Measurements from ENCODE around the gene MINDY2.

DNA sequence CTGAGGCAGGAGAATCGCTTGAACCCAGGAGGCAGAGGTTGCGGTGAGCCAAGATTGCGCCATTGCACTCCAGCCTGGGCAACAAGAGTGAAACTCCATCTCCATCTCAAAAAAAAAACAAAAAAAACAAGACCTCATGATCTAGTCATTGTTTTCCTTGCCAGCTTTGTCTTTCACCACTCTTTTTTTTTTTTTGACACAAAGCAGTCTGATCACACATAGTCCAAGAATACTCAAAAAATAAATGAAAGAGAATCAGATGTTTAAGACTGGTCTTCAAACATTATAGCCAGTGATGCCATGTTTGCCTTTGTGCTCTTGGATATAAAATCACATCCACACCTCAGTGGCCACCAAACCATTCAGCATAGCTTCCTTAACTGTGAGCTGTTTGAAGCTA lies 15.8 kb upstream of the MINDY2 start:
- TF ChIP-seq, protein P1, sequence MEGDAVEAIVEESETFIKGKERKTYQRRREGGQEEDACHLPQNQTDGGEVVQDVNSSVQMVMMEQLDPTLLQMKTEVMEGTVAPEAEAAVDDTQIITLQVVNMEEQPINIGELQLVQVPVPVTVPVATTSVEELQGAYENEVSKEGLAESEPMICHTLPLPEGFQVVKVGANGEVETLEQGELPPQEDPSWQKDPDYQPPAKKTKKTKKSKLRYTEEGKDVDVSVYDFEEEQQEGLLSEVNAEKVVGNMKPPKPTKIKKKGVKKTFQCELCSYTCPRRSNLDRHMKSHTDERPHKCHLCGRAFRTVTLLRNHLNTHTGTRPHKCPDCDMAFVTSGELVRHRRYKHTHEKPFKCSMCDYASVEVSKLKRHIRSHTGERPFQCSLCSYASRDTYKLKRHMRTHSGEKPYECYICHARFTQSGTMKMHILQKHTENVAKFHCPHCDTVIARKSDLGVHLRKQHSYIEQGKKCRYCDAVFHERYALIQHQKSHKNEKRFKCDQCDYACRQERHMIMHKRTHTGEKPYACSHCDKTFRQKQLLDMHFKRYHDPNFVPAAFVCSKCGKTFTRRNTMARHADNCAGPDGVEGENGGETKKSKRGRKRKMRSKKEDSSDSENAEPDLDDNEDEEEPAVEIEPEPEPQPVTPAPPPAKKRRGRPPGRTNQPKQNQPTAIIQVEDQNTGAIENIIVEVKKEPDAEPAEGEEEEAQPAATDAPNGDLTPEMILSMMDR (IDR thresholded peaks at IDR 0.05 in 2 of 3, conservative IDR thresholded peaks at IDR 0.05 in 1 of 3; ENCODE audit: borderline replicate concordance in 1 of 3, insufficient read depth in 1 of 3, low read depth in 2 of 3, low read length in 2 of 3), result no peak
- TF ChIP-seq, protein P2, sequence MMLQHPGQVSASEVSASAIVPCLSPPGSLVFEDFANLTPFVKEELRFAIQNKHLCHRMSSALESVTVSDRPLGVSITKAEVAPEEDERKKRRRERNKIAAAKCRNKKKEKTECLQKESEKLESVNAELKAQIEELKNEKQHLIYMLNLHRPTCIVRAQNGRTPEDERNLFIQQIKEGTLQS (IDR thresholded peaks at IDR 0.05), result no peak
